K562 (cell line): ENCODE measurements around the gene TAF8. TPM values are rescaled to one million over a fixed set of nuclear protein-coding genes. Genes with fewer than 3 reads are reported as not detected.
A peak's percentile ranks its signal among the peaks of the same experiment; 100 is the strongest.

Experiments used
- ATAC-seq: fragments of 200-7000 bp; cut with Tn5 transposase; 3 replicates; pipeline ENCODE4 v1.9.1; 2020; ENCODE audit warnings: moderate library complexity
- BruUV-seq: library from RNA; stranded (reverse); fragments of 400-500 nt; replicated peaks from 2 replicates; lab custom pipeline; 2021; lab: Mats Ljungman, UMichigan
- CTCF ChIA-PET: fragments of 300-600 bp; formaldehyde crosslinking; extraction: SDS; loops from one replicate; lab custom pipeline; 2021; ENCODE audit warnings: low intra/inter-chr PET ratio; lab: Yijun Ruan, JAX
- POLR2A ChIA-PET: fragments of 300-600, 350-650 bp; sonication (Branson Sonifier 250); formaldehyde crosslinking; extraction: SDS; loops from one replicate; lab custom pipeline; 2021; ENCODE audit warnings: antibody characterized with exemption, inconsistent platforms; lab: Yijun Ruan, JAX
- DNase-seq, 4 experiments: peaks; one replicate each; pipeline versions ENCODE4 v3.0.0 to v3.0.0-alpha.2; 2011 to 2018; ENCODE audit warnings: low spot score in 3 of 4, mixed read lengths in 3 of 4; ENCODE audit errors: extremely low read depth in 1 of 4
- FAIRE-seq: peaks from 2 replicates; lab custom pipeline; 2011; peaks lifted over from hg19 to GRCh38; lab: Jason Lieb, UNC
- H2AFZ ChIP-seq: 2 replicates; pipeline ENCODE4 v1.6.0; 2011; ENCODE audit warnings: low read depth, low read length, control low read depth, inconsistent platforms
- H3K27ac ChIP-seq: fragments of 200-600 bp; 3 replicates; pipeline ENCODE4 v1.8.0; 2011; ENCODE audit warnings: low read depth, mild to moderate bottlenecking, control low read depth, inconsistent platforms, low read length, moderate library complexity, mixed read lengths; ENCODE audit errors: extremely low read depth
- H3K27me3 ChIP-seq, 2 experiments: fragments of 300-600 bp in 1 of 2; 2 replicates in 1 of 2; 3 replicates in 1 of 2; pipeline versions ENCODE4 v1.6.0 to v1.8.0; 2011; ENCODE audit warnings: inconsistent platforms in 2 of 2, low read length in 2 of 2, mild to moderate bottlenecking in 1 of 2, mixed read lengths in 1 of 2, moderate library complexity in 1 of 2; ENCODE audit not compliant: control insufficient read depth in 2 of 2, insufficient read depth in 2 of 2
- H3K36me3 ChIP-seq: fragments of 300-600 bp; 3 replicates; pipeline ENCODE4 v1.8.0; 2011; ENCODE audit warnings: mild to moderate bottlenecking, low read length, inconsistent platforms; ENCODE audit not compliant: control insufficient read depth, insufficient read depth
- H3K4me1 ChIP-seq, 2 experiments: fragments of 200-600 bp in 1 of 2; replicated peaks in 1 of 2; 2 replicates in 1 of 2; 3 replicates in 1 of 2; pipeline versions ENCODE4 v1.5.1 to v1.8.0; 2011; ENCODE audit warnings: inconsistent platforms in 2 of 2, low read length in 2 of 2, mild to moderate bottlenecking in 1 of 2, mixed read lengths in 1 of 2, moderate library complexity in 1 of 2; ENCODE audit not compliant: control insufficient read depth in 2 of 2, insufficient read depth in 2 of 2
- H3K4me2 ChIP-seq: 2 replicates; pipeline ENCODE4 v1.6.1; 2011; ENCODE audit warnings: low read length, control low read depth, inconsistent platforms, mixed read lengths; ENCODE audit not compliant: insufficient read depth
- H3K4me3 ChIP-seq: fragments of 200-600 bp; sonication (generic), shearing (Covaris generic); 2 replicates; pipeline ENCODE4 v1.5.1; 2016; ENCODE audit warnings: control low read depth, inconsistent platforms
- H3K79me2 ChIP-seq: fragments of 200-600 bp; 3 replicates; pipeline ENCODE4 v1.8.0; 2011; ENCODE audit warnings: low read length, inconsistent platforms; ENCODE audit not compliant: control insufficient read depth, insufficient read depth
- H3K9ac ChIP-seq, 2 experiments: 2 replicates each; pipeline versions ENCODE4 v1.6.0 to v1.6.1; 2011; ENCODE audit warnings: low read depth in 2 of 2, low read length in 2 of 2, control low read depth in 1 of 2, inconsistent platforms in 1 of 2, mild to moderate bottlenecking in 1 of 2, mixed read lengths in 1 of 2; ENCODE audit not compliant: insufficient read depth in 1 of 2
- H3K9me1 ChIP-seq: one replicate; pipeline ENCODE4 v1.6.0; 2011; ENCODE audit warnings: inconsistent platforms, mild to moderate bottlenecking, low read length, moderate library complexity; ENCODE audit not compliant: control insufficient read depth, insufficient read depth
- H3K9me3 ChIP-seq: replicated peaks from 2 replicates; pipeline ENCODE4 v1.5.1; 2011; ENCODE audit warnings: low read depth, low read length, inconsistent platforms; ENCODE audit not compliant: control insufficient read depth, insufficient read depth
- H4K20me1 ChIP-seq: replicated peaks from 2 replicates; pipeline ENCODE4 v1.6.1; 2011; ENCODE audit warnings: low read length, inconsistent platforms, mixed read lengths; ENCODE audit not compliant: control insufficient read depth, insufficient read depth
- CEBPG ChIP-seq, 3 experiments: fragments of 200-800 bp in 1 of 3; sonication (Bioruptor generic) in 1 of 3; sonication (generic) in 1 of 3; formaldehyde crosslinking in 1 of 3; IDR thresholded peaks in 2 of 3; conservative IDR thresholded peaks in 1 of 3; 2 replicates each; pipeline versions ENCODE4 v1.6.1 to v1.8.0; 2016 to 2022; ENCODE audit warnings: missing compliant biosample characterization in 2 of 3, missing genetic modification characterization in 2 of 3, mild to moderate bottlenecking in 1 of 3, missing genetic modification reagents in 1 of 3
- DMBX1 ChIP-seq: fragments of 250-450 bp; sonication (Bioruptor Pico); IDR thresholded peaks from 2 replicates; pipeline ENCODE4 v1.8.0; 2022; ENCODE audit warnings: inconsistent platforms, mild to moderate bottlenecking, moderate library complexity, borderline replicate concordance
- DNMT1 ChIP-seq: fragments of 450-650 bp; IDR thresholded peaks from 2 replicates; pipeline ENCODE4 v1.6.1; 2016; ENCODE audit warnings: antibody characterized with exemption, mild to moderate bottlenecking
- FOXJ2 ChIP-seq: fragments of 200-800 bp; sonication (Bioruptor generic); IDR thresholded peaks from 2 replicates; pipeline ENCODE4 v1.6.1; 2016; ENCODE audit warnings: missing genetic modification characterization, missing compliant biosample characterization
- GABPA ChIP-seq: fragments of 200-800 bp; sonication (Bioruptor generic); conservative IDR thresholded peaks from 2 replicates; pipeline ENCODE4 v1.6.1; 2016; ENCODE audit warnings: low read depth, missing genetic modification characterization, missing compliant biosample characterization
- KAT7 ChIP-seq: sonication (generic); formaldehyde crosslinking; IDR thresholded peaks from 2 replicates; pipeline ENCODE4 v1.8.0; 2022; ENCODE audit warnings: missing genetic modification reagents, mild to moderate bottlenecking, borderline replicate concordance
- NFE2 ChIP-seq: IDR thresholded peaks from 2 replicates; pipeline ENCODE4 v1.6.1; 2014; ENCODE audit warnings: antibody characterized with exemption, low read depth
- PRPF4 ChIP-seq: fragments of 200-400 bp; formaldehyde crosslinking; IDR thresholded peaks from one replicate; pipeline ENCODE4 v1.6.1; 2017; ENCODE audit warnings: low read length, low read depth, mild to moderate bottlenecking; ENCODE audit not compliant: insufficient read depth, poor library complexity, severe bottlenecking
- TRIM28 ChIP-seq: fragments of 450-650 bp; IDR thresholded peaks from 2 replicates; pipeline ENCODE4 v1.6.1; 2017
- ZC3H4 ChIP-seq: sonication (generic); formaldehyde crosslinking; IDR thresholded peaks from 2 replicates; pipeline ENCODE4 v1.9.0; 2021; ENCODE audit warnings: missing genetic modification reagents, borderline replicate concordance
- ZFP30 ChIP-seq: fragments of 250-450 bp; sonication (Bioruptor Pico); IDR thresholded peaks from 2 replicates; pipeline ENCODE4 v1.8.0; 2022; ENCODE audit warnings: moderate library complexity, mild to moderate bottlenecking, inconsistent platforms, borderline replicate concordance
- ZNF316 ChIP-seq: fragments of 450-650 bp; IDR thresholded peaks from 2 replicates; pipeline ENCODE4 v1.6.1; 2016
- ZNF589 ChIP-seq: fragments of 200-800 bp; sonication (Bioruptor generic); IDR thresholded peaks from 2 replicates; pipeline ENCODE4 v1.6.1; 2016; ENCODE audit warnings: low read depth, missing genetic modification characterization, missing compliant biosample characterization
- WGBS: fragments of 100-300 bp; shearing (Covaris generic); methylation state at CpG from one replicate; pipeline ENCODE4 v1.1.6; 2016; ENCODE audit warnings: low coverage, mixed read lengths; ENCODE audit not compliant: insufficient coverage; ENCODE audit errors: missing lambda C conversion rate; 5-methylcytosine and 5-hydroxymethylcytosine counted together
- in situ Hi-C: fragments of 300-500 bp; cut with MboI; formaldehyde crosslinking; loops from 4 replicates; pipeline ENCODE4 v1.15.0; 2018; ENCODE audit warnings: inconsistent platforms, mixed read lengths
- intact Hi-C: fragments of 100-400 bp; cut with micrococcal nuclease; formaldehyde crosslinking; loops from 2 replicates; pipeline ENCODE4 v1.14.2; 2022
- polyA plus RNA-seq, 8 experiments: library from polyadenylated mRNA; depleted of rRNA in 4 of 8; stranded (reverse) in 5 of 8; unstranded in 3 of 8; fragments of >200 nt; fragmentation: Nextera tagmentation in 2 of 8; fragmentation: Illumina TruSeq in 1 of 8; extraction: Ambion mirVana in 2 of 8; extraction: Trizol in 1 of 8; gene quantifications; 2 replicates each; pipeline versions ENCODE4 v1.2.1 to v1.2.3, GENCODE V29; 2011 to 2014; ENCODE audit warnings: inconsistent platforms in 1 of 8, missing spikeins in 1 of 8
- total RNA-seq, 7 experiments: library from RNA; depleted of rRNA in 6 of 7; stranded (reverse); fragments of >200 nt in 6 of 7; fragmentation: Illumina TruSeq in 2 of 7; extraction: Trizol in 2 of 7; gene quantifications; 2 replicates each; pipeline versions ENCODE4 v1.2.1 to v1.2.3, GENCODE V29; 2011 to 2021; ENCODE audit warnings: low replicate concordance in 1 of 7
- TF ChIP-seq, protein P1 (sequence below): fragments of 250-450 bp; sonication (Bioruptor Pico); IDR thresholded peaks from 2 replicates; pipeline ENCODE4 v1.8.0; 2022; ENCODE audit warnings: moderate library complexity, mild to moderate bottlenecking, inconsistent platforms
- TF ChIP-seq, protein P2 (sequence below): fragments of 250-450 bp; sonication (Bioruptor Pico); IDR thresholded peaks from 2 replicates; pipeline ENCODE4 v1.8.0; 2021; ENCODE audit warnings: borderline replicate concordance, mild to moderate bottlenecking, moderate library complexity; ENCODE audit not compliant: poor library complexity, severe bottlenecking
- TF ChIP-seq, protein P3 (sequence below): sonication (generic); formaldehyde crosslinking; IDR thresholded peaks from 2 replicates; pipeline ENCODE4 v1.8.1; 2023; ENCODE audit warnings: missing genetic modification reagents, mild to moderate bottlenecking, borderline replicate concordance

Gene TAF8
- total and polyA plus RNA-seq, 9 of the 15 experiments (the other 6 are each of a cell fraction or from before 2014, with no cell fraction given): 29.4 to 84.0 (median 52.6) TPM

DNA sequence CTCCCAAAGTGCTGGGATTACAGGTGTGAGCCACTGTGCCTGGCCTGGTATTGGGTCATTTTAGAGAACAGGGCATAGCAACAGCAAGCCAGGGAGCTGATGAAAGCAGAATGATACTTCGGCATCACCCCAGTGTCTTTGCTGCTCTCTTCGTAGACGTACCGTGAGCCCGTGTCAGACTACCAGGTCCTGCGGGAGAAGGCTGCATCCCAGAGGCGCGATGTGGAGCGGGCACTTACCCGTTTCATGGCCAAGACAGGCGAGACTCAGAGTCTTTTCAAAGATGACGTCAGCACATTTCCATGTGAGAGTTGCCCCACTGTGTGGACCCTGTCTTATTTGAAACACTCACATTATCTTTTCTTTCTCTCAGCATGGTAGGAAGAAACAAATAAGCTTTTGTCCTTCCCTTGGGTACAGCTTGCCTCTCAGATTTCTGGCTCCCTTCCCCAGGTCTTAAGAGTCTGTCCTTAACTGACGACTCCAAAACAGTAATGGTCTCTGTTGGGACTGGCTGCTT lies 15.9 kb downstream of the TAF8 start (continued):
- TF ChIP-seq, protein P1, sequence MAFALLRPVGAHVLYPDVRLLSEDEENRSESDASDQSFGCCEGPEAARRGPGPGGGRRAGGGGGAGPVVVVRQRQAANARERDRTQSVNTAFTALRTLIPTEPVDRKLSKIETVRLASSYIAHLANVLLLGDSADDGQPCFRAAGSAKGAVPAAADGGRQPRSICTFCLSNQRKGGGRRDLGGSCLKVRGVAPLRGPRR: no peak
- no peak for TF ChIP-seq FOXJ2 (tag)
- TF ChIP-seq ZC3H4 (CRISPR knock-in tag): peak; percentile 32; the same call in 1 of the 2 replicates
- no peak for TF ChIP-seq NFE2
- TF ChIP-seq ZNF316: peak; percentile 26; the same call in 1 of the 2 replicates
- TF ChIP-seq KAT7: no peak

DNA sequence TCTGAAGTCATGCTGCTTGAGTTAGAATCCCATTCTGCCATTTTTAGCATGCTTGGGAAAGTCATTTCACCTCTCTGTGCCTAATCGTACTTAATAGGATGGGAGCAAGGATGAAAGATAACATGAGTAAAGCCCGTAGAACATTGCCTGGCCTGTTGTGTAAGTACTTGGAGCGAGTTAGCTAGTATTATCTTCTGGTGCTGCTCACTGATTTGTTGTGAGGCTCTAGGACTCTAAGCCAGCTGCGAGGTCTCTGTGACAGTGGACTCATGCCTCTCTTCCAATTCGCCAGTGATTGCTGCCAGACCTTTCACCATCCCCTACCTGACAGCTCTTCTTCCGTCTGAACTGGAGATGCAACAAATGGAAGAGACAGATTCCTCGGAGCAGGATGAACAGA lies 17.8 kb downstream of the TAF8 start:
- Histone ChIP-seq H2AFZ (no peak overlapping the region), H3K9me3 (no peaks in the 10 kb centered on the region), H3K27ac (no peak overlapping the region), H3K4me1 (no peaks in the 10 kb centered on the region), H3K9ac (no peak overlapping the region), H4K20me1 (no peaks in the 10 kb centered on the region), H3K9me1 (peaks cover 3% of the 10 kb centered on the region), H3K79me2 (no peaks in the 10 kb centered on the region), H3K4me3 (no peak overlapping the region), H3K36me3 (peaks cover 79% of the 10 kb centered on the region), H3K27me3 (no peaks in the 10 kb centered on the region), H3K4me2 (no peak overlapping the region)
- in situ Hi-C loops (no loop called here), intact Hi-C loops (no loop called here)
- ChIA-PET CTCF (no interaction called here), POLR2A (interaction anchor here (1.1 to 2.0 kb wide), 4 partner anchors 11 to 62 kb away, joined by 3 to 10 read pairs (median 6); partner anchors contain the start of gene TAF8)
- TSS peak; percentile 15 for BruUV-seq
- ATAC-seq (no peak), FAIRE-seq (no peak), DNase-seq (no peak)
- WGBS: 90% methylated on average over 7 of the region's 7 CpGs
- TF ChIP-seq DMBX1 (CRISPR knock-in tag): no peak
- TF ChIP-seq ZFP30: no peak
- TF ChIP-seq, protein P2, sequence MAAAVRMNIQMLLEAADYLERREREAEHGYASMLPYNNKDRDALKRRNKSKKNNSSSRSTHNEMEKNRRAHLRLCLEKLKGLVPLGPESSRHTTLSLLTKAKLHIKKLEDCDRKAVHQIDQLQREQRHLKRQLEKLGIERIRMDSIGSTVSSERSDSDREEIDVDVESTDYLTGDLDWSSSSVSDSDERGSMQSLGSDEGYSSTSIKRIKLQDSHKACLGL (CRISPR knock-in tag): no peak
- no peak for TF ChIP-seq DNMT1
- no peak for TF ChIP-seq TRIM28
- TF ChIP-seq GABPA (tag): no peak
- no peak for TF ChIP-seq PRPF4
- TF ChIP-seq, protein P3, sequence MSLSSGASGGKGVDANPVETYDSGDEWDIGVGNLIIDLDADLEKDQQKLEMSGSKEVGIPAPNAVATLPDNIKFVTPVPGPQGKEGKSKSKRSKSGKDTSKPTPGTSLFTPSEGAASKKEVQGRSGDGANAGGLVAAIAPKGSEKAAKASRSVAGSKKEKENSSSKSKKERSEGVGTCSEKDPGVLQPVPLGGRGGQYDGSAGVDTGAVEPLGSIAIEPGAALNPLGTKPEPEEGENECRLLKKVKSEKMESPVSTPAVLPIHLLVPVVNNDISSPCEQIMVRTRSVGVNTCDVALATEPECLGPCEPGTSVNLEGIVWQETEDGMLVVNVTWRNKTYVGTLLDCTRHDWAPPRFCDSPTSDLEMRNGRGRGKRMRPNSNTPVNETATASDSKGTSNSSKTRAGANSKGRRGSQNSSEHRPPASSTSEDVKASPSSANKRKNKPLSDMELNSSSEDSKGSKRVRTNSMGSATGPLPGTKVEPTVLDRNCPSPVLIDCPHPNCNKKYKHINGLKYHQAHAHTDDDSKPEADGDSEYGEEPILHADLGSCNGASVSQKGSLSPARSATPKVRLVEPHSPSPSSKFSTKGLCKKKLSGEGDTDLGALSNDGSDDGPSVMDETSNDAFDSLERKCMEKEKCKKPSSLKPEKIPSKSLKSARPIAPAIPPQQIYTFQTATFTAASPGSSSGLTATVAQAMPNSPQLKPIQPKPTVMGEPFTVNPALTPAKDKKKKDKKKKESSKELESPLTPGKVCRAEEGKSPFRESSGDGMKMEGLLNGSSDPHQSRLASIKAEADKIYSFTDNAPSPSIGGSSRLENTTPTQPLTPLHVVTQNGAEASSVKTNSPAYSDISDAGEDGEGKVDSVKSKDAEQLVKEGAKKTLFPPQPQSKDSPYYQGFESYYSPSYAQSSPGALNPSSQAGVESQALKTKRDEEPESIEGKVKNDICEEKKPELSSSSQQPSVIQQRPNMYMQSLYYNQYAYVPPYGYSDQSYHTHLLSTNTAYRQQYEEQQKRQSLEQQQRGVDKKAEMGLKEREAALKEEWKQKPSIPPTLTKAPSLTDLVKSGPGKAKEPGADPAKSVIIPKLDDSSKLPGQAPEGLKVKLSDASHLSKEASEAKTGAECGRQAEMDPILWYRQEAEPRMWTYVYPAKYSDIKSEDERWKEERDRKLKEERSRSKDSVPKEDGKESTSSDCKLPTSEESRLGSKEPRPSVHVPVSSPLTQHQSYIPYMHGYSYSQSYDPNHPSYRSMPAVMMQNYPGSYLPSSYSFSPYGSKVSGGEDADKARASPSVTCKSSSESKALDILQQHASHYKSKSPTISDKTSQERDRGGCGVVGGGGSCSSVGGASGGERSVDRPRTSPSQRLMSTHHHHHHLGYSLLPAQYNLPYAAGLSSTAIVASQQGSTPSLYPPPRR: no peak
- TF ChIP-seq CEBPG (CRISPR knock-in tag; IDR thresholded peaks at IDR 0.05): no peak
- TF ChIP-seq CEBPG (tag; conservative IDR thresholded peaks at IDR 0.05 in 1 of 2, IDR thresholded peaks at IDR 0.05 in 1 of 2): no peak
- TF ChIP-seq ZNF589 (CRISPR knock-in tag): no peak
